CD4-positive, alpha-beta T cell (primary cell): Measurements from ENCODE around the gene CSTPP1. TPM values are rescaled to one million over a fixed set of nuclear protein-coding genes. Genes with fewer than 3 reads are reported as not detected.

ENCODE experiments used
- ATAC-seq: fragments of 200-7000 bp; cut with Tn5 transposase; one replicate; pipeline ENCODE4 v1.10.0; 2022; ENCODE audit warnings: mild to moderate bottlenecking; ENCODE audit not compliant: poor library complexity
- CTCF ChIA-PET: fragments of 350-600 bp; sonication (Branson Sonifier 250); formaldehyde crosslinking; loops from one replicate; lab custom pipeline; 2021; ENCODE audit warnings: antibody characterized with exemption, inconsistent platforms; lab: Charles Lee
- POLR2A ChIA-PET: fragments of 350-600 bp; sonication (Branson Sonifier 250); formaldehyde crosslinking; loops from one replicate; lab custom pipeline; 2021; ENCODE audit warnings: antibody characterized with exemption, inconsistent platforms; lab: Charles Lee
- DNase-seq, 14 experiments: peaks; one replicate each; pipeline ENCODE4 v3.0.0-alpha.2; 2013 to 2020; ENCODE audit warnings: mixed read lengths in 2 of 14
- H3K27ac ChIP-seq, 2 donors: one replicate each; pipeline versions ENCODE4 v1.5.1 to v1.7.0; 2013; ENCODE audit warnings: low read length in 2 of 2, low read depth in 1 of 2, mild to moderate bottlenecking in 1 of 2
- H3K27me3 ChIP-seq, 2 experiments: 1 replicate in 1 of 2; 2 replicates in 1 of 2; pipeline versions ENCODE4 v1.6.1 to v1.7.0; 2013; ENCODE audit warnings: low read length in 2 of 2, control low read depth in 1 of 2, mild to moderate bottlenecking in 1 of 2, moderate library complexity in 1 of 2; ENCODE audit not compliant: insufficient read depth in 2 of 2, control insufficient read depth in 1 of 2
- H3K36me3 ChIP-seq: one replicate; pipeline ENCODE4 v1.6.1; 2013; ENCODE audit warnings: low read length, control low read depth; ENCODE audit not compliant: insufficient read depth
- H3K4me1 ChIP-seq: one replicate; pipeline ENCODE4 v1.6.1; 2013; ENCODE audit warnings: low read length, control low read depth; ENCODE audit not compliant: insufficient read depth
- H3K4me3 ChIP-seq: one replicate; pipeline ENCODE4 v1.5.1; 2013; ENCODE audit warnings: mild to moderate bottlenecking, low read length, moderate library complexity
- H3K9me3 ChIP-seq, 2 experiments: 1 replicate in 1 of 2; 2 replicates in 1 of 2; pipeline versions ENCODE4 v1.6.1 to v1.7.0; 2013; ENCODE audit warnings: low read length in 2 of 2, mild to moderate bottlenecking in 2 of 2, control low read depth in 1 of 2, moderate library complexity in 1 of 2; ENCODE audit not compliant: control insufficient read depth in 1 of 2, insufficient read depth in 1 of 2
- H3K27ac Mint-ChIP-seq: one replicate; pipeline ENCODE4 v1.8.0; 2020; ENCODE audit warnings: mixed read lengths
- H3K27me3 Mint-ChIP-seq: one replicate; pipeline ENCODE4 v1.8.0; 2021; ENCODE audit warnings: mixed read lengths
- H3K36me3 Mint-ChIP-seq: one replicate; pipeline ENCODE4 v1.8.0; 2021; ENCODE audit warnings: low read depth, mixed read lengths
- H3K4me1 Mint-ChIP-seq: one replicate; pipeline ENCODE4 v1.8.0; 2021; ENCODE audit warnings: low read depth, mixed read lengths
- H3K4me3 Mint-ChIP-seq: one replicate; pipeline ENCODE4 v1.8.0; 2020; ENCODE audit warnings: mild to moderate bottlenecking, mixed read lengths
- H3K9me3 Mint-ChIP-seq: one replicate; pipeline ENCODE4 v1.8.0; 2020; ENCODE audit warnings: mixed read lengths
- intact Hi-C, 2 experiments: fragments of 100-400 bp; cut with DNase I in 1 of 2; cut with micrococcal nuclease in 1 of 2; formaldehyde crosslinking; loops; one replicate each; pipeline versions ENCODE4 v1.15.1 to v1.9.0; 2023 to 2025; cut with DNase I, micrococcal nuclease
- total RNA-seq, 174 experiments: library from RNA in 2 of 174; stranded (reverse) in 2 of 174; gene quantifications; one replicate each; pipeline ENCODE4 v1.2.3 and lab custom pipeline; 2021 to 2026
- TF ChIP-seq, protein P1 (sequence below): fragments of 200-600 bp; IDR thresholded peaks from one replicate; pipeline ENCODE4 v1.8.0; 2022; ENCODE audit warnings: antibody characterized with exemption, mild to moderate bottlenecking

CSTPP1 gene
- total RNA-seq, 2 experiments from 2014 or later = 6.6 to 7.3 TPM

DNA sequence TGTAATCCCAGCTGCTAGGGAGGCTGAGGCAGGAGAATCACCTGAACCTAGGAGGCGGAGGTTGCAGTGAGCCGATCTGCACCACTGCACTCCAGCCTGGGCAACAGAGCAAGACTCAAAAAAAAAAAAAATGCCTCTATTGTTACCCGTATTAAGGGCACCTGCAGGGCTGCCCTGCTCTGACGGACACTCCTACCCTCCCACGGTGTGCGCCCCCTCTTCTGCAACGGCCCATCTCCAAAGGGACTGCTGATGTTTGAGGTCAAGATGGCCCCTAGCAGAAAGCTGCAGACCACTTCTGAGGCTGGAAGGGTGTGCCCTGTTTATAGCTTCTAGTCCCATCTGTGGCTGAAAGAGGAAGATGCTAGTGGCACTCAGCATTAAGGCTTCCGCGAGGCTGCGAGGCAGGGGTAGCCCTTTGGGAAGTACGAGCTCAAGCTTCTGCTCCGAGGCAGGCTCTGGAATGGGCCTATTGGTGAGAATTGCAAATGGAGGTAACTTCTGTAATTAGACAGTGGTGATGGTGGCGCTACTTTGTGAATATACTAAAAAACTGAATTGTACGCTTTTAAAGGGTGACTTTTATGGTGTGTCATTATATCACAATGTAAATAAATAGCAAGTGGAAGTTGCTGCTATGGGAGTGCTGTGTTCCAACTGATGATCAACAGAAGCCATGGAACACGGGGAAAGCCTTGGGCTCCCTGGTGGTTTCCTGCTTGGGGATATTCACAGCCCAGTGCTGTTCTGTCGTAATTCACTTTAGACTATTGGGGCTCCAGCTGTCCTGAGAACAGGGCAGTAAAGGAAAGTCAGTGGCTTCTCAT, 215.8 kb downstream of the CSTPP1 start:
- TF ChIP-seq, protein P1, sequence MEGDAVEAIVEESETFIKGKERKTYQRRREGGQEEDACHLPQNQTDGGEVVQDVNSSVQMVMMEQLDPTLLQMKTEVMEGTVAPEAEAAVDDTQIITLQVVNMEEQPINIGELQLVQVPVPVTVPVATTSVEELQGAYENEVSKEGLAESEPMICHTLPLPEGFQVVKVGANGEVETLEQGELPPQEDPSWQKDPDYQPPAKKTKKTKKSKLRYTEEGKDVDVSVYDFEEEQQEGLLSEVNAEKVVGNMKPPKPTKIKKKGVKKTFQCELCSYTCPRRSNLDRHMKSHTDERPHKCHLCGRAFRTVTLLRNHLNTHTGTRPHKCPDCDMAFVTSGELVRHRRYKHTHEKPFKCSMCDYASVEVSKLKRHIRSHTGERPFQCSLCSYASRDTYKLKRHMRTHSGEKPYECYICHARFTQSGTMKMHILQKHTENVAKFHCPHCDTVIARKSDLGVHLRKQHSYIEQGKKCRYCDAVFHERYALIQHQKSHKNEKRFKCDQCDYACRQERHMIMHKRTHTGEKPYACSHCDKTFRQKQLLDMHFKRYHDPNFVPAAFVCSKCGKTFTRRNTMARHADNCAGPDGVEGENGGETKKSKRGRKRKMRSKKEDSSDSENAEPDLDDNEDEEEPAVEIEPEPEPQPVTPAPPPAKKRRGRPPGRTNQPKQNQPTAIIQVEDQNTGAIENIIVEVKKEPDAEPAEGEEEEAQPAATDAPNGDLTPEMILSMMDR = no peak
- ATAC-seq (no peak), DNase-seq (no peak)
- H3K4me1 Mint-ChIP-seq = peaks cover 33% of the 10 kb centered on the region
- H3K36me3 ChIP-seq = no peaks in the 10 kb centered on the region
- no peaks in the 10 kb centered on the region for H3K27me3 Mint-ChIP-seq
- H3K27ac Mint-ChIP-seq = peak overlapping the region; percentile 7
- H3K4me3 Mint-ChIP-seq = no peak overlapping the region
- H3K27me3 ChIP-seq = no peaks in the 10 kb centered on the region
- H3K9me3 ChIP-seq = no peaks in the 10 kb centered on the region
- ChIA-PET CTCF (interaction anchor here (0.6 to 1.5 kb wide), 10 partner anchors 13 to 261 kb away, joined by 3 to 10 read pairs (median 4); partner anchors contain the start of gene CSTPP1), POLR2A (interaction anchor here (0.9 to 1.0 kb wide), 2 partner anchors 11 to 35 kb away, joined by 3 to 4 read pairs; no protein-coding TSS in a partner anchor)
- H3K9me3 Mint-ChIP-seq = no peaks in the 10 kb centered on the region
- H3K4me3 ChIP-seq = no peak overlapping the region
- intact Hi-C loops = no loop called here
- peak overlapping the region in 1 of 2 donors; percentile 27 for H3K27ac ChIP-seq
- no peaks in the 10 kb centered on the region for H3K36me3 Mint-ChIP-seq
- H3K4me1 ChIP-seq = peaks cover 37% of the 10 kb centered on the region

DNA sequence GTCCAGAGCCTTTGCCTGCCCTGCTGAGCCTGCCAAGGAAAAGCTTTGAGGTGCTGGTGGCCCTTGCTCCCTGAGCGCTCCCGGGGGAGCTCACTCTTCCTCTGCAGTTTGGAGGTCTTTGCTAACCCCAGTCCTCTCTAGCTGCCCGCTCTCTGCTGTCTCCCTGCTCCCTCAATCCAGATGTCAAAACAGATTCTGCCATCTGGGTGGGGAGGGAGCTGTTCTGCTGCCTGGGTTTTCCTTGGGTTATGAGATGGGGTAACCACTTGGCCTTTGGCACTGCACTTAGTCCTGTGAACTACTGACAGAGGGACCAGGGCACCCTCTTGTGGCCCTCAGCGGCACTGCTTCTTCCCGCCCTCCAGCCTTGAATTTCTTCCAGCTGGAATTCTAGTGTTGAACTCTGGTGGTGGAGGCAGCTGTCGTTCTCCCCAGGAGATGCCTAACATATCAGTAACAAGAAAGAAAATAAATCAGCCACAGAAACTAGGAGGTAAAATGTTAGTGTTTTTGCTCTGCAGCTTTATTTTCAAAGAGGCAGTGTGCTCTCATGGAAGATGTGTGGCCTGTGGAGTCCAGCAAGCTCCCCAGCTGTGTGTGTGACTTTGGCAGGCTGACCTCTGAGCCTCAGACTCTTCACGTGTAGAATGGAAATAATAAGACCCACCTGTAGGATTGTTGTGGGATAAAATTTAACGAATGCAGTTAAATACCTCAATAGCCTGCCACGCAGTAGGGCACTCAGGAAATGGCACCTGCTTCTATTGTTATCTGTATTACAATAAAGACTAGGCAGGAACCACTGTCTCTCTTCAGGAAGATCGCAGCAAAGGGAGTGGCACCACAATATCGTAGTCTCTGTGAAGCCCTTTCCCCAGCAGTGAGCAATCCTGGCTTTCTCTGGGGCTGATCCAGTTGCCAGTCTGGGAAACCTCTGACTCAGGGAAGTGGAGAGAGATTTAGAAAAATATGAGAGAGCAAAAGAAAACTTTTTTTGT, 216.7 kb downstream of the CSTPP1 start:
- H3K27ac ChIP-seq = peak overlapping the region in 1 of 2 donors; percentile 27
- H3K4me1 Mint-ChIP-seq = peaks cover 33% of the 10 kb centered on the region

More for the DNA sequence above, 216.7 kb downstream of the CSTPP1 start:
- ChIA-PET CTCF (interaction anchor here (0.6 to 1.5 kb wide), 14 partner anchors 12 to 268 kb away, joined by 3 to 10 read pairs (median 4); partner anchors contain the start of genes CSTPP1 and DDB2), POLR2A (interaction anchor here (0.8 to 1.3 kb wide), 5 partner anchors 10 to 216 kb away, joined by 3 to 5 read pairs (median 3); partner anchors contain the start of gene CSTPP1)
- Histone ChIP-seq H3K9me3 (no peaks in the 10 kb centered on the region), H3K36me3 (no peaks in the 10 kb centered on the region), H3K4me3 (no peak overlapping the region), H3K27me3 (no peaks in the 10 kb centered on the region), H3K4me1 (peaks cover 37% of the 10 kb centered on the region)
- TF ChIP-seq, protein P1 = peak; percentile 94
- Mint-ChIP-seq H3K4me3 (peak overlapping the region; percentile 74), H3K27ac (peak overlapping the region; percentile 86), H3K36me3 (no peaks in the 10 kb centered on the region), H3K9me3 (no peaks in the 10 kb centered on the region), H3K27me3 (no peaks in the 10 kb centered on the region)
- DNase-seq (peak; percentile 29 to 72 (median 42)), ATAC-seq (peak; percentile 63)
- intact Hi-C loops = loop anchor here (1.0 kb wide), 2 partner anchors 234 to 264 kb away; no protein-coding TSS in a partner anchor
